ENCODE data around the gene BLM. TPM values are rescaled to one million over a fixed set of nuclear protein-coding genes. Genes with fewer than 3 reads are reported as not detected.

The BLM gene
- total RNA-seq, 2 donors from 2014 or later = 19.3 to 26.7 TPM

- no peak for DNase-seq (ENCODE audit: low spot score)
- no peak for TF ChIP-seq CTCF (IDR thresholded peaks at IDR 0.05)
- H3K36me3 ChIP-seq = no peaks in the 10 kb centered on the region
- H3K4me3 ChIP-seq = no peak overlapping the region
- H3K27ac ChIP-seq = no peak overlapping the region
- no peaks in the 10 kb centered on the region for H3K9me3 ChIP-seq
- no peaks in the 10 kb centered on the region for H3K4me1 ChIP-seq
- H3K27me3 ChIP-seq = no peaks in the 10 kb centered on the region
These were observed 39.0 kb upstream of the BLM start for GRCh38 chr15:90677807-90678790.

- peak overlapping the region in 1 of 2 donors; percentile 69 for H3K27ac ChIP-seq
- no peak for DNase-seq (ENCODE audit: low spot score)
- H3K27me3 ChIP-seq = no peaks in the 10 kb centered on the region
- no peaks in the 10 kb centered on the region for H3K9me3 ChIP-seq
- no peak for TF ChIP-seq CTCF (IDR thresholded peaks at IDR 0.05)
- H3K36me3 ChIP-seq = no peaks in the 10 kb centered on the region
- H3K4me1 ChIP-seq = no peaks in the 10 kb centered on the region
- H3K4me3 ChIP-seq = no peak overlapping the region
These were observed 37.2 kb upstream of the BLM start for GRCh38 chr15:90679959-90680358.

GRCh38 chr15:90680371-90680935 lies 36.7 kb upstream of the BLM start:
- Histone ChIP-seq H3K4me3 (no peak overlapping the region), H3K36me3 (no peaks in the 10 kb centered on the region), H3K4me1 (no peaks in the 10 kb centered on the region), H3K27me3 (no peaks in the 10 kb centered on the region), H3K27ac (peak overlapping the region; percentile 22 to 69), H3K9me3 (no peaks in the 10 kb centered on the region)
- no peak for TF ChIP-seq CTCF (IDR thresholded peaks at IDR 0.05)
- no peak for DNase-seq (ENCODE audit: low spot score)

- Histone ChIP-seq H3K4me3 (no peak overlapping the region), H3K36me3 (no peaks in the 10 kb centered on the region), H3K9me3 (no peaks in the 10 kb centered on the region), H3K27me3 (no peaks in the 10 kb centered on the region), H3K4me1 (no peaks in the 10 kb centered on the region), H3K27ac (peak overlapping the region; percentile 22 to 64)
- no peak for DNase-seq (ENCODE audit: low spot score)
- no peak for TF ChIP-seq CTCF (IDR thresholded peaks at IDR 0.05)
These were observed 36.1 kb upstream of the BLM start for GRCh38 chr15:90681056-90681455.

GRCh38 chr15:90681480-90681879 lies 35.7 kb upstream of the BLM start:
- H3K4me3 ChIP-seq = no peak overlapping the region
- no peaks in the 10 kb centered on the region for H3K9me3 ChIP-seq
- peak overlapping the region in 1 of 2 donors; percentile 64 for H3K27ac ChIP-seq
- H3K4me1 ChIP-seq = no peaks in the 10 kb centered on the region
- no peak for TF ChIP-seq CTCF (IDR thresholded peaks at IDR 0.05)
- no peaks in the 10 kb centered on the region for H3K27me3 ChIP-seq
- no peaks in the 10 kb centered on the region for H3K36me3 ChIP-seq
- DNase-seq (ENCODE audit: low spot score) = no peak

All from right atrium auricular region (tissue), 2 donors.